ENCODE data around the gene ZBTB24. TPM values are rescaled to one million over a fixed set of nuclear protein-coding genes. Genes with fewer than 3 reads are reported as not detected.
"Not testable (repeated sequence)": the region's sequence is repeated elsewhere in the genome, so short reads cannot be mapped to it uniquely, and the experiment has no call there.

The ZBTB24 gene
- 10 to 100 TPM; 17.8 to 18.5 TPM for total RNA-seq

- CTCF ChIA-PET = interaction anchor here (0.6 to 3.4 kb wide), 4 partner anchors 19 to 1350 kb away, joined by 3 to 23 read pairs (median 4); partner anchors contain the start of gene MICAL1
- POLR2A ChIA-PET = interaction anchor here (0.7 to 2.8 kb wide), 5 partner anchors 9 to 389 kb away, joined by 3 to 21 read pairs (median 6); partner anchors contain the start of genes MICAL1, PPIL6, SESN1 and SMPD2
Observed at GRCh38 chr6:109482905-109483734, at the start of gene ZBTB24. TSS of gene ZBTB24 (minus strand) at chr6:109483219. CDS start at chr6:109482026, 1,193 bp downstream.

- ChIA-PET POLR2A (no interaction called here), CTCF (no interaction called here)
Observed at GRCh38 chr6:109531446-109531845, 48.4 kb upstream of the ZBTB24 start.

GRCh38 chr6:109527989-109528388, 45.0 kb upstream of the ZBTB24 start:
- ChIA-PET POLR2A (interaction anchor here (0.7 kb wide), 1 partner anchor 37 kb away, joined by 4 read pairs; no protein-coding TSS in a partner anchor), CTCF (interaction anchor here (1.2 kb wide), 1 partner anchor 512 kb away, joined by 5 read pairs; no protein-coding TSS in a partner anchor)

DNA sequence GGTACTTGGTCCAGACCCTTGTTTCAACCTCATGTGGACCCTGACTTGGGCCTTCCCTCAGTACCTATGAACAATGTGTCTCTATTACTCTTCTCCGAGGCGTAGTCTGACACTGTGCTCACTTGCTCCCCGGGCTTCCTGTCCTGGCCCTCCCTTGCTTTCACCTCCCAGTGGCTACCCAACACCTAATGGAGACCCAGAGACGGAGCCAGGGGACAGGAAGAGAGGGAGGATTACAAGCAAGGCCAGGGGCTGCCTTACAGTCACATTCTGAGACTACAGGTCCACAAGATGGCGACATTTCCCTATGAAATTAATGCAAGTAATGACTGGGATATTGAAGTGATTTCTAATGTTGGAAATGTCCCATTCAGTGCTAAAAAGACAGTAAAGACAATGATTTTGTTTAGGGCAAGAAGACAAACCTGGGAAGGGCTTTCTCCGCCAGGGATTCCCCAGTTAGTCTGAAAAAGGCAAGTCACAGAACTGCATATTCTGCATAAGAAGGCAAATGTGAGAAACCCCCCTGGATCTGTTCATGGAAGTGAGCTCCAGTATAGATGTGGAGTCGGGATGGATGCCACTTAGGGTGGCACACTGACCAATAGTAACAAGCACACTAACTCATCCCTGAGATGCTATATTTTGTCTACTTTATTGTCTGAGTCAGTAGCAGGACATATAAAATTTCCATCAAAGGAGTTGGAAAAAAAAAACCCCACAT, 44.0 kb upstream of the ZBTB24 start:
- CTCF ChIA-PET = interaction anchor here (0.6 to 2.3 kb wide), 2 partner anchors 65 to 512 kb away, joined by 3 to 7 read pairs; no protein-coding TSS in a partner anchor
- POLR2A ChIA-PET = interaction anchor here (0.7 kb wide), 1 partner anchor 36 kb away, joined by 4 read pairs; no protein-coding TSS in a partner anchor

DNA sequence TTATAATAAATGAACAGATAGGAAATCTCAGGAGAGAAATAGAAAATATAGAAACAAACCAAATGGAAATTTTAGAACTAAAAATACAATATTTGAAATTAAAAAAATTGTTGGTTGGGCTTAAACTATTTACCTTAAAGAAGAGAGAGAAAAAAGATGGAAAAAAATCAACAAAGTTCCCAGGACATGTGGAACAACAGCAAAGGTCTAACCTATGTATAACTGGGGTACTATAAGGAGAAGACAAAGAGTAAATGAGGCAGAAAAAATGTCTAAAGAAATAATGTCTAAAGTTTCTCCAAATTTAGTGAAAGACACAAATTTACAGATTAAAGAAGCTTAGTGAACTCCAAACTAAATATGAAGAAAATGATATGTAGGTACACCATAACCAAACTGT, 41.1 kb upstream of the ZBTB24 start:
- POLR2A ChIA-PET = no interaction called here
- CTCF ChIA-PET = no interaction called here

- POLR2A ChIA-PET = no interaction called here
- CTCF ChIA-PET = no interaction called here
Observed at GRCh38 chr6:109523478-109523877, 40.5 kb upstream of the ZBTB24 start.

GRCh38 chr6:109521080-109521479, 38.1 kb upstream of the ZBTB24 start:
- ChIA-PET POLR2A (no interaction called here), CTCF (interaction anchor here (1.0 kb wide), 2 partner anchors 186 to 519 kb away, joined by 3 read pairs; no protein-coding TSS in a partner anchor)

- CTCF ChIA-PET, POLR2A ChIA-PET: not testable (repeated sequence)
Observed at GRCh38 chr6:109519647-109520046, 36.6 kb upstream of the ZBTB24 start.

DNA sequence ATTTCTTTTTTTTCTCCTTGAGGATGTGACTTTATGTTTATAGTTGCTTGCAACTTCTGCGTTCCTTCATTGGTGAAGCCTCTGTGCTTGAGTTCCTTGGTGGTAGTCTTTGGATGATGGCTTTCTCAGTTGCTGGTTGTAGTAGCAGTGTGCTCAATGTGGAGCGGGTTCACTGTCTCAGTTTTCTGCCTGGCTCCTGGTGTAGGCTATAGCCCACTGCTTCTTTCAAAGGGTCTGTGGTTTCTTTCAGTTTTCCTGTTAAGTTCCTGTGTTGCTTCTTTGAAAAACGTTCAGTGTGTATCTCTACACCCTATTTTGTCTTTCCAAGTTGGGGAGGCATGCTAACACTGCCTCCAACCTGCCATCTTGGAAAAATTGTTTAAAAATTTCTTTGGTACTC, 33.9 kb upstream of the ZBTB24 start:
- POLR2A ChIA-PET = no interaction called here
- CTCF ChIA-PET = no interaction called here

- ChIA-PET POLR2A (no interaction called here), CTCF (interaction anchor here (0.8 to 1.4 kb wide), 3 partner anchors 178 to 769 kb away, joined by 3 read pairs; no protein-coding TSS in a partner anchor)
Observed at GRCh38 chr6:109515781-109516409, 32.9 kb upstream of the ZBTB24 start.

DNA sequence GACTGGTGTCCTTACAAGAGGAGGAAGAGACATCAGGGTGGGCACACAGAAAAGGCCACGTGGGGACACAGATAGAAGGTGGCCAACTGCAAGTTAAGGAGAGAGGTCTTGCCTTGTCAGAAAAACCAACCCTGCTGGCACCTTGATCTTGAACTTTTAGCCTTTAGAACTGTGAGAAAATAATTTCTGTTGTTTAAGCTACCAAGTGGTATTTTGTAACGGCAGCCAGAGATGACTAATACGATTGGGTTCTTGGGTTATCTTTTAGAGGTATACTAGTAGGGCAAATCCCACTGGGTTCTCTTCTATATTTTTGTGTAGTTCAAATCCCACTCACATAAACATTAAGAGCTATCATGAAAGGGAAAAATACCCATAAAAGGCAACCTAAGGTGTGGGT, 31.9 kb upstream of the ZBTB24 start:
- ChIA-PET POLR2A (no interaction called here), CTCF (interaction anchor here (0.8 to 1.4 kb wide), 3 partner anchors 179 to 768 kb away, joined by 3 read pairs; no protein-coding TSS in a partner anchor)

GRCh38 chr6:109513571-109514071, 30.6 kb upstream of the ZBTB24 start:
- ChIA-PET CTCF (no interaction called here), POLR2A (no interaction called here)

GRCh38 chr6:109512271-109512817, 29.3 kb upstream of the ZBTB24 start:
- ChIA-PET POLR2A (no interaction called here), CTCF (no interaction called here)

- ChIA-PET POLR2A (no interaction called here), CTCF (no interaction called here)
Observed at GRCh38 chr6:109511832-109512231, 28.8 kb upstream of the ZBTB24 start.

- ChIA-PET POLR2A (interaction anchor here (0.6 kb wide), 1 partner anchor 19 kb away, joined by 3 read pairs; no protein-coding TSS in a partner anchor), CTCF (no interaction called here)
Observed at GRCh38 chr6:109510358-109510757, 27.3 kb upstream of the ZBTB24 start.

DNA sequence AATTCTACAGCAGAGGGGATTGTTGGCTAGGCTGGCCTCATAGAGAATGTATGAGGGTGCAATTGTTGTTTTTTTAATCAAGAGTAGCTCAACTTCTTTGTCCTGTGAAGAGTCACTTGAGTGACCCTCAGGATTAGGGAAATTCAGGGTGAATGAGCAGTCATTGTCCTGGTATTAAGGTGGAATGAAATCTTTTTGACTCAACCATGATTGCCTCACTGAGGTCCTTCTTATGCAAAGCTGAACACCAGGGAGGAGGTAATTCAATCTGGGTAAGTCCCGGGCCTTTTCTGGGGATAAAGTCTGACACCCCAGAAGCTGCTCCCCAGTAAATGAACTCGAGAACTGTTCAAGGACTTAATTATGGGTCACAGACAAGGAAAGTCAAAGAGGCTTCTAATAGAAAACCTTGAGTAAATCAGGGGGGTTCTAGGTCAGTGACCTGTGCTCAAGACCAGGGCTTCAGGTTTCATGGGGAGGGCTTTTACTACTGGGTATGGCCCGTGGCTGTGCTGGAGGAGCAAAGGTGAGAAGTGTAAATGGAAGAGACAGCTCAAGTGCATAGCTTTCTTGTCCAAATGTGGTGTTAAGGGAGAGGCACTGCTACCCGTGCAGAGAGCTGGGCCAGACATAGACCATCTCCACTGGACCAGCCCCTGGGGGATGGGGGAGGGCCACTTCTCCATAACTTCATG, 25.3 kb upstream of the ZBTB24 start:
- ChIA-PET CTCF (no interaction called here), POLR2A (no interaction called here)

- ChIA-PET POLR2A (no interaction called here), CTCF (no interaction called here)
Observed at GRCh38 chr6:109507490-109508072, 24.6 kb upstream of the ZBTB24 start.

GRCh38 chr6:109506841-109507240, 23.8 kb upstream of the ZBTB24 start:
- ChIA-PET CTCF (no interaction called here), POLR2A (no interaction called here)

DNA sequence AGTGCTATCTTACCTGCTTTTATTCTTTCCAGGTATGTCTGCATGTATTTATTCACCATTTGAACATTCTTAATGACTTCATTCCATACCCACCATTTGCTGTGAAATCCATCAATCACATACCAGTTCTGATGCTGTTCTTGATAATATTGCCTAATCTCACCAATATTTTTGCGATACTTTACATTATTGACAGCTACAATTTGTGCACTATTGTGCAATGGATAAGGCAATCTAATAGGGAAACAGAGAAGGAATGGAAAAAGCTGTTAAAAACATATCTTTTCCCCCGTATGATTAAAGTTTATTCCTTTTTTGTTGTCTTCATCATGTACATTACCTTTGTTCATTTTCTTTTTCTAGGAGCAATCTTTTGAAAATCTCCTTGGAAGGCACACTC, 23.3 kb upstream of the ZBTB24 start:
- CTCF ChIA-PET = no interaction called here
- POLR2A ChIA-PET = no interaction called here

Measured in activated CD8-positive, alpha-beta memory T cell treated with anti-CD3 and anti-CD28 coated beads for 36 hours (primary cell).